COR-L47 (cell line): ENCODE results near the gene TMEM229A.
"Not testable (repeated sequence)": the region's sequence is repeated elsewhere in the genome, so short reads cannot be mapped to it uniquely, and the experiment has no call there.

Experiments used
- DNase-seq: peaks from one replicate; lab custom pipeline; 2025; lab: John Stamatoyannopoulos, UW

Gene TMEM229A

GRCh38 chr7:124032369-124033094 is at the start of gene TMEM229A:
Gene TMEM229A (minus strand): TSS chr7:124033067. CDS start chr7:124033003, 64 bp downstream.
- DNase-seq: peak; percentile 50

GRCh38 chr7:124082234-124082633 is 49.4 kb upstream of the TMEM229A start:
- not testable (repeated sequence) for DNase-seq

GRCh38 chr7:124077546-124077945 is 44.7 kb upstream of the TMEM229A start:
- DNase-seq: no peak

GRCh38 chr7:124076841-124077240 is 44.0 kb upstream of the TMEM229A start:
- no peak for DNase-seq

GRCh38 chr7:124074007-124074406 is 41.1 kb upstream of the TMEM229A start:
- no peak for DNase-seq

- no peak for DNase-seq
These were observed 40.4 kb upstream of the TMEM229A start for GRCh38 chr7:124073310-124073645.

- DNase-seq: no peak
These were observed 39.9 kb upstream of the TMEM229A start for GRCh38 chr7:124072603-124073309.

GRCh38 chr7:124071843-124072242 is 39.0 kb upstream of the TMEM229A start:
- peak; percentile 87 for DNase-seq

GRCh38 chr7:124062171-124062570 is 29.3 kb upstream of the TMEM229A start:
- no peak for DNase-seq

GRCh38 chr7:124060528-124060927 is 27.7 kb upstream of the TMEM229A start:
- DNase-seq: no peak

- DNase-seq: no peak
These were observed 26.5 kb upstream of the TMEM229A start for GRCh38 chr7:124059375-124059774.

GRCh38 chr7:124058515-124058914 is 25.6 kb upstream of the TMEM229A start:
- DNase-seq: no peak

GRCh38 chr7:124057872-124058271 is 25.0 kb upstream of the TMEM229A start:
- DNase-seq: no peak

GRCh38 chr7:124056234-124056633 is 23.4 kb upstream of the TMEM229A start:
- no peak for DNase-seq

GRCh38 chr7:124051681-124052377 is 19.0 kb upstream of the TMEM229A start:
- DNase-seq: no peak

GRCh38 chr7:124042826-124043225 is 10.0 kb upstream of the TMEM229A start:
- DNase-seq: no peak

GRCh38 chr7:124041439-124041838 is 8.6 kb upstream of the TMEM229A start:
- no peak for DNase-seq

GRCh38 chr7:124037902-124038301 is 5.0 kb upstream of the TMEM229A start:
- not testable (repeated sequence) for DNase-seq

GRCh38 chr7:124035706-124036105 is 2.8 kb upstream of the TMEM229A start:
- no peak for DNase-seq

- DNase-seq: no peak
These were observed 1.9 kb upstream of the TMEM229A start for GRCh38 chr7:124034754-124035100.

- no peak for DNase-seq
These were observed 1.2 kb upstream of the TMEM229A start for GRCh38 chr7:124033807-124034753.
